Endodermal cell (in vitro differentiated cells): Measurements from ENCODE around the gene DYNLT3. TPM values are rescaled to one million over a fixed set of nuclear protein-coding genes. Genes with fewer than 3 reads are reported as not detected.

Experiments used
- DNase-seq: peaks from one replicate; pipeline ENCODE4 v3.0.0-alpha.2; 2017
- H3K27ac ChIP-seq: 2 replicates; pipeline ENCODE4 v1.5.1; 2013; ENCODE audit warnings: mild to moderate bottlenecking, low read depth, low read length, moderate library complexity
- H3K27me3 ChIP-seq: 2 replicates; pipeline ENCODE4 v1.6.1; 2013; ENCODE audit warnings: mild to moderate bottlenecking, low read length, moderate library complexity; ENCODE audit not compliant: insufficient read depth, control insufficient read depth, poor library complexity, severe bottlenecking
- H3K36me3 ChIP-seq: 2 replicates; pipeline ENCODE4 v1.7.0; 2013; ENCODE audit warnings: mild to moderate bottlenecking, low read length, moderate library complexity; ENCODE audit not compliant: control insufficient read depth, insufficient read depth
- H3K4me1 ChIP-seq: one replicate; pipeline ENCODE4 v1.7.0; 2013; ENCODE audit warnings: low read length; ENCODE audit not compliant: control insufficient read depth, insufficient read depth
- H3K4me3 ChIP-seq: 2 replicates; pipeline ENCODE4 v1.5.1; 2013; ENCODE audit warnings: mild to moderate bottlenecking, low read length, moderate library complexity
- H3K9ac ChIP-seq: 2 replicates; pipeline ENCODE4 v1.6.1; 2013; ENCODE audit warnings: mild to moderate bottlenecking, low read length, moderate library complexity; ENCODE audit not compliant: poor library complexity, severe bottlenecking; ENCODE audit errors: extremely low read depth
- H3K9me3 ChIP-seq: 2 replicates; pipeline ENCODE4 v1.6.1; 2013; ENCODE audit warnings: mild to moderate bottlenecking, low read length, moderate library complexity; ENCODE audit not compliant: control insufficient read depth
- H3K27ac Mint-ChIP-seq: 2 replicates; pipeline ENCODE4 v1.8.0; 2020; ENCODE audit warnings: mixed read lengths
- H3K27me3 Mint-ChIP-seq: 2 replicates; pipeline ENCODE4 v1.8.0; 2021; ENCODE audit warnings: mild to moderate bottlenecking, mixed read lengths; ENCODE audit not compliant: insufficient read depth
- H3K36me3 Mint-ChIP-seq: 2 replicates; pipeline ENCODE4 v1.8.0; 2020; ENCODE audit warnings: low read depth, mixed read lengths
- H3K4me1 Mint-ChIP-seq: 2 replicates; pipeline ENCODE4 v1.8.0; 2020; ENCODE audit warnings: mixed read lengths
- H3K4me3 Mint-ChIP-seq: 2 replicates; pipeline ENCODE4 v1.8.0; 2020; ENCODE audit warnings: mild to moderate bottlenecking, moderate library complexity, mixed read lengths
- H3K9me3 Mint-ChIP-seq: 2 replicates; pipeline ENCODE4 v1.8.0; 2020; ENCODE audit warnings: mild to moderate bottlenecking, mixed read lengths
- total RNA-seq, 2 donors: library from RNA; stranded (reverse); fragmentation: NEBNext Ultra II Directional in 1 of 2; extraction: Animal tissue kit (Norgen Biotek cat#: 25700) in 1 of 2; gene quantifications; 2 replicates in 1 of 2; 3 replicates in 1 of 2; pipeline ENCODE4 v1.2.1, GENCODE V29; 2021
- TF ChIP-seq, protein P1 (sequence below): fragments of 200-600 bp; sonication (generic); conservative IDR thresholded peaks from 2 replicates; pipeline ENCODE4 v1.5.0; 2021; ENCODE audit warnings: antibody characterized with exemption, mild to moderate bottlenecking

Gene DYNLT3
- total RNA-seq, 2 donors from 2014 or later, result 14.3 to 15.4 TPM

DNA sequence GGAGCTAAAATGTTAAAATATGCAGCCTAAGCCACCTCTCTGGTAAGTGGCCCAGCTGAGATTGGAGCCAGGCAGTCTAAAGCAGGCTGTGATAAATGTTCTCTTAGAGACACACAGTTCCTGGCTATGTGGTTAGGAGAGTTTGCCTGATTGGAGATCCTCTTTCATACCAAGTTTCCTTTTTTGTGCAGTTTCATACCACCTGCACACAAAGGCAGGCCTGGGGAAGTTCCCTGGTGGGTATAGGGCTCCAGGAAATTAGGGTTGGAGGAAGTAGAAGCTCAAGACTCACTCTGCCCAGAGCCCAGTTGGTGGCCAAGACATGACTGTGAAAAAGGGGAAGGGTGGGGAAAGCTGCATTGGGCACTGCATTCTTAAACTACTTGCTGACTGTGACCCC lies 50.6 kb downstream of the DYNLT3 start:
- H3K27me3 Mint-ChIP-seq, result no peaks in the 10 kb centered on the region
- H3K27ac ChIP-seq, result no peak overlapping the region
- no peaks in the 10 kb centered on the region for H3K27me3 ChIP-seq
- H3K36me3 ChIP-seq, result no peaks in the 10 kb centered on the region
- no peaks in the 10 kb centered on the region for H3K36me3 Mint-ChIP-seq
- H3K27ac Mint-ChIP-seq, result no peak overlapping the region
- H3K9me3 ChIP-seq, result no peaks in the 10 kb centered on the region
- no peak overlapping the region for H3K9ac ChIP-seq
- no peaks in the 10 kb centered on the region for H3K4me1 ChIP-seq
- no peak overlapping the region for H3K4me3 ChIP-seq
- no peak overlapping the region for H3K4me3 Mint-ChIP-seq
- H3K4me1 Mint-ChIP-seq, result peaks cover 16% of the 10 kb centered on the region
- no peak for DNase-seq
- TF ChIP-seq, protein P1, sequence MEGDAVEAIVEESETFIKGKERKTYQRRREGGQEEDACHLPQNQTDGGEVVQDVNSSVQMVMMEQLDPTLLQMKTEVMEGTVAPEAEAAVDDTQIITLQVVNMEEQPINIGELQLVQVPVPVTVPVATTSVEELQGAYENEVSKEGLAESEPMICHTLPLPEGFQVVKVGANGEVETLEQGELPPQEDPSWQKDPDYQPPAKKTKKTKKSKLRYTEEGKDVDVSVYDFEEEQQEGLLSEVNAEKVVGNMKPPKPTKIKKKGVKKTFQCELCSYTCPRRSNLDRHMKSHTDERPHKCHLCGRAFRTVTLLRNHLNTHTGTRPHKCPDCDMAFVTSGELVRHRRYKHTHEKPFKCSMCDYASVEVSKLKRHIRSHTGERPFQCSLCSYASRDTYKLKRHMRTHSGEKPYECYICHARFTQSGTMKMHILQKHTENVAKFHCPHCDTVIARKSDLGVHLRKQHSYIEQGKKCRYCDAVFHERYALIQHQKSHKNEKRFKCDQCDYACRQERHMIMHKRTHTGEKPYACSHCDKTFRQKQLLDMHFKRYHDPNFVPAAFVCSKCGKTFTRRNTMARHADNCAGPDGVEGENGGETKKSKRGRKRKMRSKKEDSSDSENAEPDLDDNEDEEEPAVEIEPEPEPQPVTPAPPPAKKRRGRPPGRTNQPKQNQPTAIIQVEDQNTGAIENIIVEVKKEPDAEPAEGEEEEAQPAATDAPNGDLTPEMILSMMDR, result no peak
- peaks cover 32% of the 10 kb centered on the region for H3K9me3 Mint-ChIP-seq

DNA sequence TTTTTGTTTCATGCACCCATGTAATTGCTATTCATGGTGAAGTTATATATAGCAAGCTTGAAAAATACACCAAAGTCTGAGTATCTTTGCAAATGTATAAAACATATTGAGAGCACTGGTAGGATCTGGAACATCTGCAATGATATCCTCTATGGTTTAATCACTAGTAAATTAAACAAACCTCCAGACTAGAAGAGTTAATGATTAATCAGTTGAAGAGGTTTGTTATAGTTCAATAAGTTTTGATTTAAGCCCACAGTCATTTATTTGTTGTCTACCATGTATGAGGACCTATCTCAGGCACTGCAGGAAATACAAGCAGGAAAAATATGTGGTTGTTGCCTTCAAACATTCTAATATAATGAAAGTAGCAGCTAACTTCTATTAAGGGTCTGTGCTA lies 51.1 kb downstream of the DYNLT3 start:
- Histone ChIP-seq H3K36me3 (no peaks in the 10 kb centered on the region), H3K9ac (no peak overlapping the region), H3K27me3 (no peaks in the 10 kb centered on the region), H3K4me1 (no peaks in the 10 kb centered on the region), H3K27ac (no peak overlapping the region), H3K9me3 (no peaks in the 10 kb centered on the region), H3K4me3 (no peak overlapping the region)
- Mint-ChIP-seq H3K4me3 (no peak overlapping the region), H3K9me3 (peaks cover 35% of the 10 kb centered on the region), H3K36me3 (no peaks in the 10 kb centered on the region), H3K4me1 (peaks cover 16% of the 10 kb centered on the region), H3K27ac (no peak overlapping the region), H3K27me3 (no peaks in the 10 kb centered on the region)
- no peak for DNase-seq
- TF ChIP-seq, protein P1, result no peak

Other genes with a start within 250 kb of the DYNLT3 start
- under 1 TPM; 0.13 to 0.49 TPM for gene XK, start 161.8 kb downstream of the DYNLT3 start, total RNA-seq
- not detected for gene CYBB, start 67.5 kb downstream of the DYNLT3 start, total RNA-seq
- gene SYTL5, start 159.0 kb upstream of the DYNLT3 start, total RNA-seq, result 1 to 10 TPM; 8.1 to 8.6 TPM